ENCODE results near the gene LIN52. TPM values are rescaled to one million over a fixed set of nuclear protein-coding genes. Genes with fewer than 3 reads are reported as not detected.

The LIN52 gene
- total and polyA plus RNA-seq, 2 of the 13 experiments (the other 11 are each of a cell fraction or from before 2014, with no cell fraction given) = 11.4 to 23.3 TPM

DNA sequence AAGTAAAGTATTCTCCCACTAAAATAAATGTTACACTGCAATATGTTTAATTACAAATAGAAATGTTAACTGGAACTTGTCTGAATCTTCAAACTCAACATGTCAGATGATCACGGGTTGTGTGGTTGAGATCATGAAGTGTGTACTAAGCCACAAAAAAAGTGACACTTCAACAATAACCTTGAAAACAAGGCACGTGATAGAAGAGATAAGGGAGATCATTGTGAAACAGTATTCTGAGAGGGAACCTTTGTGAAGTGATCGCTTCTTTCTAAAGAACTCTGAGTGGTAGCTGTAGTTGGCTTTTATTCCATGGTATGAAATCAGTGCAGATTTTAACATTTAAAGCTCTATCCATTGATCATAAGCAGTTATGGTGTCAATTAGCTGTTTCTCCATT lies 60.0 kb downstream of the LIN52 start (continued):
- peak; percentile 58; the same call in 1 of the 2 replicates for TF ChIP-seq ZNF646 (CRISPR knock-in tag; IDR thresholded peaks at IDR 0.05)
- peak; percentile 72; the same call in 1 of the 2 replicates for TF ChIP-seq CEBPB (IDR thresholded peaks at IDR 0.05; ENCODE audit: borderline replicate concordance, low read depth, low read length)
- peak; percentile 39; the same call in 1 of the 2 replicates for TF ChIP-seq NCOA2 (CRISPR knock-in tag; IDR thresholded peaks at IDR 0.05)
- no peak for TF ChIP-seq ZNF879 (CRISPR knock-in tag; IDR thresholded peaks at IDR 0.05)
- peak; percentile 93 for TF ChIP-seq SOX5 (CRISPR knock-in tag; IDR thresholded peaks at IDR 0.05; ENCODE audit: borderline replicate concordance)
- no peak for TF ChIP-seq ZFP36L2 (CRISPR knock-in tag; IDR thresholded peaks at IDR 0.05)
- no peak for TF ChIP-seq JUND (CRISPR knock-in tag; IDR thresholded peaks at IDR 0.05)
- TF ChIP-seq JDP2 (CRISPR knock-in tag; IDR thresholded peaks at IDR 0.05; ENCODE audit: borderline replicate concordance) = no peak
- no peak for TF ChIP-seq ZEB1 (IDR thresholded peaks at IDR 0.05; ENCODE audit: insufficient replicate concordance, low read depth)
- TF ChIP-seq FOSL2 (CRISPR knock-in tag; IDR thresholded peaks at IDR 0.05) = no peak
- TF ChIP-seq ZIK1 (CRISPR knock-in tag; IDR thresholded peaks at IDR 0.05; ENCODE audit: borderline replicate concordance, low read depth) = no peak
- no peak for TF ChIP-seq THAP8 (CRISPR knock-in tag; IDR thresholded peaks at IDR 0.05; ENCODE audit: borderline replicate concordance)
- TF ChIP-seq TBX3 (IDR thresholded peaks at IDR 0.05; ENCODE audit: borderline replicate concordance) = peak; percentile 67; the same call in 1 of the 2 replicates
- TF ChIP-seq ZNF766 (CRISPR knock-in tag; IDR thresholded peaks at IDR 0.05; ENCODE audit: borderline replicate concordance) = no peak

Data from HepG2 (cell line).